GM12878 (cell line): ENCODE data around the gene PPM1N. TPM values are rescaled to one million over a fixed set of nuclear protein-coding genes. Genes with fewer than 3 reads are reported as not detected.

Experiments used
- ATAC-seq: fragments of 200-7000 bp; cut with Tn5 transposase; 3 replicates; pipeline ENCODE4 v1.9.1; 2020; ENCODE audit warnings: mild to moderate bottlenecking, moderate library complexity
- BruUV-seq: library from RNA; stranded (reverse); fragments of 400-500 nt; replicated peaks from 2 replicates; lab custom pipeline; 2021; lab: Mats Ljungman, UMichigan
- CTCF ChIA-PET: fragments of 300-600 bp; sonication (Branson Sonifier 250); formaldehyde crosslinking; extraction: SDS; loops from one replicate; lab custom pipeline; 2021; ENCODE audit warnings: inconsistent platforms; lab: Yijun Ruan, JAX
- POLR2A ChIA-PET: fragments of 350-600 bp; formaldehyde crosslinking; extraction: SDS; loops from one replicate; lab custom pipeline; 2021; ENCODE audit warnings: inconsistent platforms; lab: Charles Lee
- RAD21 ChIA-PET: fragments of 300-600 bp; sonication (Branson Sonifier 250); formaldehyde crosslinking; loops from one replicate; lab custom pipeline; 2023; ENCODE audit warnings: antibody characterized with exemption; ENCODE audit not compliant: unreplicated experiment; lab: Charles Lee
- SMC1A ChIA-PET: fragments of 300-600 bp; sonication (Branson Sonifier 250); formaldehyde crosslinking; loops from one replicate; lab custom pipeline; 2023; ENCODE audit not compliant: unreplicated experiment, uncharacterized antibody; lab: Charles Lee
- DNase-seq: peaks from one replicate; pipeline ENCODE4 v3.0.0-alpha.2; 2011; ENCODE audit warnings: low read depth, low spot score
- FAIRE-seq: peaks from 3 replicates; lab custom pipeline; 2011; peaks lifted over from hg19 to GRCh38; lab: Jason Lieb, UNC
- H2AFZ ChIP-seq: 2 replicates; pipeline ENCODE4 v1.6.0; 2011; ENCODE audit warnings: low read depth, low read length, control low read depth; ENCODE audit not compliant: control insufficient read depth
- H3K27ac ChIP-seq: 2 replicates; pipeline ENCODE4 v1.5.1; 2011; ENCODE audit warnings: control low read depth; ENCODE audit not compliant: control insufficient read depth, insufficient read depth
- H3K27me3 ChIP-seq, 2 experiments: replicated peaks in 1 of 2; 2 replicates each; pipeline versions ENCODE4 v1.6.0 to v1.6.1; 2011; ENCODE audit warnings: low read length in 1 of 2; ENCODE audit not compliant: control insufficient read depth in 2 of 2, insufficient read depth in 2 of 2
- H3K36me3 ChIP-seq, 2 experiments: 2 replicates each; pipeline ENCODE4 v1.5.1; 2011; ENCODE audit warnings: low read length in 1 of 2; ENCODE audit not compliant: control insufficient read depth in 2 of 2, insufficient read depth in 2 of 2
- H3K4me1 ChIP-seq: 2 replicates; pipeline ENCODE4 v1.6.1; 2011; ENCODE audit warnings: mild to moderate bottlenecking, low read length, moderate library complexity, mixed read lengths; ENCODE audit not compliant: control insufficient read depth, insufficient read depth
- H3K4me2 ChIP-seq: 2 replicates; pipeline ENCODE4 v1.6.0; 2011; ENCODE audit warnings: control low read depth; ENCODE audit not compliant: control insufficient read depth, insufficient read depth
- H3K4me3 ChIP-seq: fragments of 200-600 bp; sonication (generic); 2 replicates; pipeline ENCODE4 v1.5.1; 2016
- H3K79me2 ChIP-seq: 2 replicates; pipeline ENCODE4 v1.6.0; 2011; ENCODE audit warnings: low read length; ENCODE audit not compliant: control insufficient read depth, insufficient read depth
- H3K9ac ChIP-seq: 2 replicates; pipeline ENCODE4 v1.8.0; 2011; ENCODE audit warnings: low read length, control low read depth, mixed read lengths; ENCODE audit not compliant: control insufficient read depth, insufficient read depth
- H3K9me3 ChIP-seq: replicated peaks from 3 replicates; pipeline ENCODE4 v1.5.1; 2011; ENCODE audit warnings: mild to moderate bottlenecking, low read length; ENCODE audit not compliant: control insufficient read depth, insufficient read depth
- H4K20me1 ChIP-seq: 2 replicates; pipeline ENCODE4 v1.6.0; 2011; ENCODE audit not compliant: control insufficient read depth, insufficient read depth
- BACH1 ChIP-seq: fragments of 450-650 bp; IDR thresholded peaks from 2 replicates; pipeline ENCODE4 v1.6.1; 2017; ENCODE audit warnings: mild to moderate bottlenecking, borderline replicate concordance
- KLF5 ChIP-seq: fragments of 450-650 bp; IDR thresholded peaks from 2 replicates; pipeline ENCODE4 v1.6.1; 2014; ENCODE audit warnings: mild to moderate bottlenecking; ENCODE audit not compliant: partially characterized antibody
- NFIC ChIP-seq: IDR thresholded peaks from 2 replicates; pipeline ENCODE4 v1.6.1; 2012; ENCODE audit warnings: low read depth, mild to moderate bottlenecking, inconsistent platforms, low read length, moderate library complexity
- RELA ChIP-seq: fragments of 450-650 bp; IDR thresholded peaks from 2 replicates; pipeline ENCODE4 v1.8.0; 2014; ENCODE audit warnings: borderline replicate concordance; ENCODE audit not compliant: partially characterized antibody
- SPI1 ChIP-seq: IDR thresholded peaks from 2 replicates; pipeline ENCODE4 v1.6.1; 2011; ENCODE audit warnings: low read depth, mild to moderate bottlenecking, low read length, moderate library complexity, borderline replicate concordance; ENCODE audit not compliant: insufficient read depth
- WGBS: methylation state at CpG from one replicate; pipeline ENCODE4 v1.1.6; 2016; ENCODE audit warnings: low lambda C conversion rate; ENCODE audit not compliant: insufficient replicate concordance, insufficient coverage; ENCODE audit errors: missing lambda C conversion rate; 5-methylcytosine and 5-hydroxymethylcytosine counted together
- in situ Hi-C: fragments of 300-500 bp; cut with MboI; formaldehyde crosslinking; loops from 9 replicates; pipeline ENCODE4 v1.14.3; 2018; ENCODE audit warnings: mixed read lengths
- intact Hi-C: fragments of 100-400 bp; cut with micrococcal nuclease; formaldehyde crosslinking; loops from one replicate; pipeline ENCODE4 v1.14.2; 2022; ENCODE audit not compliant: unreplicated experiment
- polyA plus RNA-seq, 11 experiments: library from polyadenylated mRNA; depleted of rRNA in 4 of 11; unstranded in 6 of 11; stranded (reverse) in 5 of 11; fragments of >200 nt; fragmentation: Nextera tagmentation in 4 of 11; fragmentation: Illumina TruSeq in 1 of 11; extraction: Ambion mirVana in 4 of 11; extraction: Trizol in 1 of 11; gene quantifications; 1 replicate in 1 of 11; 2 replicates in 10 of 11; pipeline versions ENCODE4 v1.2.1 to v1.2.3, GENCODE V29; 2011 to 2016; ENCODE audit warnings: inconsistent platforms in 2 of 11, missing spikeins in 2 of 11, low read depth in 1 of 11
- total RNA-seq, 4 experiments: library from RNA; depleted of rRNA in 3 of 4; stranded (reverse); fragments of >200 nt in 3 of 4; fragmentation: Illumina TruSeq in 1 of 4; extraction: Trizol in 1 of 4; gene quantifications; 2 replicates each; pipeline versions ENCODE4 v1.2.1 to v1.2.3, GENCODE V29; 2013 to 2021
- TF ChIP-seq, protein P1 (sequence below): fragments of 450-650 bp; IDR thresholded peaks from 2 replicates; pipeline ENCODE4 v1.6.1; 2018; ENCODE audit warnings: mild to moderate bottlenecking, low read depth, moderate library complexity; ENCODE audit not compliant: partially characterized antibody

Gene PPM1N
- total and polyA plus RNA-seq, 10 of the 15 experiments (the other 5 are each of a cell fraction or from before 2014, with no cell fraction given): 1.6 to 5.4 (median 3.7) TPM

DNA sequence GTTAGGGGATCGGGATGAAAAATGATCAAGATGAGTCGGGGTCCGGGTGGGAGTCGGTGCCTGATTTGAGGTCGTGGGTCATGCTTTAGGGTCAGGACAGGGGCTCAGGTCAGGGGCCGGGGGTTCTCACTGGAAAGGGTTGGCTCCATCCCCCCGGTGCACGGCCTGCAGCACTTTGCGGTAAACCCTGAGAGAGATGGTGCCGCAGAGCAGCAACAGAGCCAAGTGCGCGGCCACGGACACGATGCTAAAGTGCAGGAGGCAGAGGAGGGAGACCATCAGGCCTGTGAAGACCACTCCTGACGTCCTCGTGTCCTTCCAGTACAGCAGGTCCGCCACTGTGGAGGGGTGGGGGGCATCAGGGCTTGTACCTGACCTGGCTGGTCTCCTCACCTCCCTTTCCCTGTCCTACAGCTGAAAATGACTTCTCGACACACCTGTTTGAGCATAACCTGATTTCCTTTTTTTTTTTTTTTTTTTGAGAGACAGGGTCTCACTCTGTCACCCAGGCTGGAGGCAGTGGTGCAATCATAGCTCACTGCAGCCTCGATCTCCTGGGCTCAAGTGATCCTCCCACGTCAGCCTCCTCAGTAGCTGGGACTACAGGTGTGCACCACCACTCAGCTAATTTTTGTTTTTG lies 8.9 kb upstream of the PPM1N start (continued):
- TF ChIP-seq, protein P1, sequence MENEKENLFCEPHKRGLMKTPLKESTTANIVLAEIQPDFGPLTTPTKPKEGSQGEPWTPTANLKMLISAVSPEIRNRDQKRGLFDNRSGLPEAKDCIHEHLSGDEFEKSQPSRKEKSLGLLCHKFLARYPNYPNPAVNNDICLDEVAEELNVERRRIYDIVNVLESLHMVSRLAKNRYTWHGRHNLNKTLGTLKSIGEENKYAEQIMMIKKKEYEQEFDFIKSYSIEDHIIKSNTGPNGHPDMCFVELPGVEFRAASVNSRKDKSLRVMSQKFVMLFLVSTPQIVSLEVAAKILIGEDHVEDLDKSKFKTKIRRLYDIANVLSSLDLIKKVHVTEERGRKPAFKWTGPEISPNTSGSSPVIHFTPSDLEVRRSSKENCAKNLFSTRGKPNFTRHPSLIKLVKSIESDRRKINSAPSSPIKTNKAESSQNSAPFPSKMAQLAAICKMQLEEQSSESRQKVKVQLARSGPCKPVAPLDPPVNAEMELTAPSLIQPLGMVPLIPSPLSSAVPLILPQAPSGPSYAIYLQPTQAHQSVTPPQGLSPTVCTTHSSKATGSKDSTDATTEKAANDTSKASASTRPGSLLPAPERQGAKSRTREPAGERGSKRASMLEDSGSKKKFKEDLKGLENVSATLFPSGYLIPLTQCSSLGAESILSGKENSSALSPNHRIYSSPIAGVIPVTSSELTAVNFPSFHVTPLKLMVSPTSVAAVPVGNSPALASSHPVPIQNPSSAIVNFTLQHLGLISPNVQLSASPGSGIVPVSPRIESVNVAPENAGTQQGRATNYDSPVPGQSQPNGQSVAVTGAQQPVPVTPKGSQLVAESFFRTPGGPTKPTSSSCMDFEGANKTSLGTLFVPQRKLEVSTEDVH: no peak
- no peak for TF ChIP-seq RELA
- TF ChIP-seq SPI1: no peak
- no peak for TF ChIP-seq NFIC

DNA sequence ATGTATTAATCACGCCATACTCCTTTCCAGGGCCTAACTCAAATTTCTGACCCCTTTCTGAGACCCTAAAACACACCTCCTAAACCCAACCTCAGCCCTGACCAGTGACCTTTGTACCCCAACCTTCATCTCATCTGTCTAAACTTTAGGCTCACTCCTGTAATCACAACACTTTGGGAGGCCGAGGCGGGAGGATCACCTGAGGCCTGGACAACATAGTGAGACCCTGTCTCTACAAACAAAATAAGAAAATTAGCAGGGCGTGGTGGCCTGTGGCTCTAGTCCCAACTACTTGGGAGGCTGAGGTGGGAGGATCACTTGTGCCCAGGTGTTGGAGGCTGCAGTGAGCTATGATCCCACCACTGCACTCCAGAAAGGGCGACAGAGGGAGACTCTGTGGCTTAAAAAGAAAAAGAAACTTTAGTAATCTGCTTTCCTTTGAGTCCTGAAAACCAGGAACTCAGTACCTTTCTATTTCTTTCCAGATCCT lies 6.1 kb upstream of the PPM1N start:
- ChIA-PET SMC1A (no interaction called here), CTCF (interaction anchor here (1.3 to 1.9 kb wide), 5 partner anchors 13 to 149 kb away, joined by 3 to 6 read pairs (median 4); no protein-coding TSS in a partner anchor), RAD21 (interaction anchor here (1.2 kb wide), 1 partner anchor 151 kb away, joined by 3 read pairs; no protein-coding TSS in a partner anchor), POLR2A (interaction anchor here (0.7 kb wide), 1 partner anchor 792 kb away, joined by 8 read pairs; no protein-coding TSS in a partner anchor)
- WGBS: 73% methylated on average over 5 of the region's 5 CpGs
- Histone ChIP-seq H3K27me3 (peaks cover 0 to 9% of the 10 kb centered on the region in 2 experiments; a peak in 3 of 4 replicates), H3K27ac (no peak overlapping the region), H3K4me2 (peak overlapping the region; percentile 65; the same call in 1 of the 2 replicates), H3K36me3 (no peaks in the 10 kb centered on the region), H3K9ac (no peak overlapping the region), H3K79me2 (no peaks in the 10 kb centered on the region), H3K4me3 (peak overlapping the region; percentile 77), H3K4me1 (peaks cover 3% of the 10 kb centered on the region; the same call in 1 of the 2 replicates), H4K20me1 (peaks cover 6% of the 10 kb centered on the region; the same call in 1 of the 2 replicates), H2AFZ (peak overlapping the region; percentile 15), H3K9me3 (no peaks in the 10 kb centered on the region)
- TF ChIP-seq BACH1 (no peak), KLF5 (no peak)
- ATAC-seq (no peak), DNase-seq (no peak), FAIRE-seq (peak; percentile 31)
- in situ Hi-C loops (no loop called here), intact Hi-C loops (no loop called here)
- BruUV-seq: no TSS peak
